Lung microvascular endothelial cell (primary cell): ENCODE results near the gene CDHR5. TPM values are rescaled to one million over a fixed set of nuclear protein-coding genes. Genes with fewer than 3 reads are reported as not detected.

Experiments used
- DNase-seq, 2 donors: peaks; one replicate each; pipeline versions ENCODE4 v3.0.0 to v3.0.0-alpha.2; 2010; ENCODE audit warnings: low read depth in 2 of 2
- total RNA-seq: library from RNA; depleted of rRNA; stranded (reverse); fragments of >200 nt; gene quantifications from 2 replicates; pipeline ENCODE4 v1.2.1, GENCODE V29; 2014

Gene CDHR5
- total RNA-seq, 1 donor from 2014 or later = not detected

- DNase-seq = no peak
Observed at GRCh38 chr11:643849-644738, 19.3 kb upstream of the CDHR5 start.

- DNase-seq = no peak
Observed at GRCh38 chr11:643366-643765, 18.6 kb upstream of the CDHR5 start.

- DNase-seq = no peak
Observed at GRCh38 chr11:641806-642370, 17.1 kb upstream of the CDHR5 start.

GRCh38 chr11:640021-640706 lies 15.4 kb upstream of the CDHR5 start:
- DNase-seq = no peak

- peak in 1 of 2 donors; percentile 17 for DNase-seq
Observed at GRCh38 chr11:639332-639955, 14.7 kb upstream of the CDHR5 start.

GRCh38 chr11:638631-639331 lies 14.0 kb upstream of the CDHR5 start:
- peak in 1 of 2 donors; percentile 25 for DNase-seq

- DNase-seq = no peak
Observed at GRCh38 chr11:637593-638521, 13.1 kb upstream of the CDHR5 start.

GRCh38 chr11:637333-637592 lies 12.5 kb upstream of the CDHR5 start:
- DNase-seq = no peak

GRCh38 chr11:636511-637332 lies 12.0 kb upstream of the CDHR5 start, which contains the start of gene DRD4:
Gene DRD4, plus strand, starts transcription at chr11:637269. Its CDS starts 36 bp downstream, at chr11:637305.
- DNase-seq = no peak

GRCh38 chr11:635945-636510 lies 11.3 kb upstream of the CDHR5 start:
- DNase-seq = no peak

GRCh38 chr11:630871-631270 lies 6.1 kb upstream of the CDHR5 start:
- DNase-seq = no peak

- no peak for DNase-seq
Observed at GRCh38 chr11:629237-629583, 4.5 kb upstream of the CDHR5 start.

- no peak for DNase-seq
Observed at GRCh38 chr11:628056-628455, 3.3 kb upstream of the CDHR5 start.

GRCh38 chr11:627308-627576 lies 2.5 kb upstream of the CDHR5 start:
- DNase-seq = no peak

GRCh38 chr11:626475-627307 lies 1.9 kb upstream of the CDHR5 start, which contains the start of gene SCT:
Gene SCT, minus strand, starts transcription at chr11:627181. Its CDS starts 38 bp downstream, at chr11:627143.
- DNase-seq = no peak

- no peak for DNase-seq
Observed at GRCh38 chr11:625636-626268, 997 bp upstream of the CDHR5 start.

- DNase-seq = no peak
Observed at GRCh38 chr11:623999-624704, 603 bp downstream of the CDHR5 start.
